Measurements from ENCODE around the gene DEUP1.

DEUP1 gene

DNA sequence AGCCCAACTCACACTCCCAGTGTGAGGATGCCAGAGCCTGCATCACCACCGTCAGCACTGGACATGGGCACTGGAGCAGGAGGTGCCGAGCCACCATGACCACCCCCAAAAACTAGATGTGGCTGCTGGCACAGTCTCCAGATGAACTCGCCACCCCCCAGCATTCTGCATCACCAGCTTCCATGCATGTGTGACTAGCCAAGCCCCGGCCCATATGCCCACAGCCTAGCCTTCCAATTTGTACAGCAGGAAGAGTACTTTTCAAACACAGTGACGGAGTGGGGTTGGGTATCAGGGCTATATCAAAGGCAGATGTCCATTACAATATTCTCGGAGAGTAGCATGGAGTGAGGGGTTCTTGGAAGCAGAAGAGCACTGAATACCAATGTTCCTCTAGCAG, 149.7 kb downstream of the DEUP1 start:
- no peak for DNase-seq (ENCODE audit: low read depth)

GRCh38 chr11:93480756-93481155, 150.2 kb downstream of the DEUP1 start:
- DNase-seq (ENCODE audit: low read depth), result no peak

GRCh38 chr11:93481279-93481678, 150.7 kb downstream of the DEUP1 start:
- DNase-seq (ENCODE audit: low read depth), result no peak

GRCh38 chr11:93481696-93482095, 151.2 kb downstream of the DEUP1 start:
- DNase-seq (ENCODE audit: low read depth), result no peak

DNA sequence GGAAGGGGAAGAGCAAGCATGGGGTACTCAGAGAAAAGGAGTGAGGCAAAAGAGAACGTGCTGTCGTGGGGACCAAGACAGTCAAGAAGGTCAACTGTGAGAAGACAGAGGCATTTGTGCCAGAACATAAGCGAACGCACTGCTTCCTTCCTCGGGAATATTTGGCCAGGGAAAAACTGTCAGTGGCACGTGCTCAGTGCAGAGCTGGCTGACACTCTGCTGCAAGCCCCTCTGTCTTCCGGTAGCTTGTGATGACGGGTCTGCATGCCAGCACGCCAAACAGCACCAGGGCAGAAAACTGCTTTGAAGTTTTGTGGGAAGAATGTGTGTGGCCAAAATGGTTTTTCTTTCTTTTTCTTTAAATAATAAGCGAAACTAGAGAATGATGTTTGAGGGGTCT, 152.0 kb downstream of the DEUP1 start:
- no peak for DNase-seq (ENCODE audit: low read depth)

DNA sequence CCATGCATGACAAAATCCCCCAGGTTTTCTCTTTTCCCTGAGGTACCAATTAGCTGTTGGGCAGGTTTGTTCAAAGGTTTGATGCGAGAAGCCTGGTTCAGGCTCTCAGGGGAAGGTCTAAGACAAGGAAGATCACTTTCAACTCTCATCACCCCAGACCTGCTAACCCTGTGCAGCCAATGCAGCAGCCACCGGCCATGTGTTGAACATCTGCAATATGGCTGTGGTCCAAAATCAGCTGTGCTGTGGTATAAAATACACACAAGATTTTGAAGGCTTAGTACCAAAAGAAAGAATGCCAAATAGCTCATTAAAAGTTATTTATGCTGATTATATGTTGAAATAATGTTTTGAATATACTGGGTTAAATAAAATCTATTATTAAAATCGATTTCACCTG, 154.2 kb downstream of the DEUP1 start:
- no peak for DNase-seq (ENCODE audit: low read depth)

DNA sequence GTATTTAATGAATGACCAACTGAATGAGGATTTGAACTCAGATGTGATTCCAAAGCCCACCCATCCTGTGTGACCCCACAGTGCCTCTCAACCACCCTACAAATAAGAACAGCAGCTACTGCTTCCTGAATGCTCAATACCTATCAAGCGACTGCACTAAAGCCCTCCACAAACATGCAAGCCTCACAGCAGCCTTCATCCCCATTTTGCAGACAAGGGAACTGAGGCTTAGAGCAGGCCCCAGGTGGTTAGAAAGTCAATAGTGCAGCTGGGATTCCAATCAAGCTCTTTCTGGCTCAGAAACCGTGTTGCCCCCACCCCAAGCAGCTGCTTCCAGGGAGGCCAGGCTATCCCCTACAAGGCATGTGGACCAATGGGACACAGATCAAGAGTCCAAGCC, 155.4 kb downstream of the DEUP1 start:
- DNase-seq (ENCODE audit: low read depth), result no peak

DNA sequence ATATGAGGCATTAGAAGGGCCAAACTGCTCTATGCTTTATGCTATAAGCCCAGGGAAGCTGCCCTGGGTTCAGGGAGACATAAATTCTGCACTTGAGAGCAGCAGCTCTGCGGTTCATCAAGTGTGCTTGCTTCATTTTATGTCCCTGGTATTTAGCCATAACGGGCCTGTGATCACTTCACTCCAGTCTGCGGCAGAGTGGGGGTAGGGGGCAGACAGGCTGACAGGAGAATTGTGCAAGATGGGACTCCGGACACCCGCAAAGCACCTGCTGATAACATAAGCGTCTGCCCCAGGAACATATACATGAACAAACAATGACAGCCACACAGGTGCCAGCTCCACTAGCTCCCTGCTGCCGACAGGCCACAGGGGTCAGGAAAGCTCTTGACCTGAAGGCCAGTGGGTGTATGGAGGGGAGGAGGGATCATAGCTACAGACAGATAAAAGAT, 156.5 kb downstream of the DEUP1 start:
- DNase-seq (ENCODE audit: low read depth), result no peak

All from activated T-cell treated with anti-CD3 and anti-CD28 coated beads for 24 hours (primary cell).